ENCODE data around the gene DGLUCY.
"Not testable (repeated sequence)": the region's sequence is repeated elsewhere in the genome, so short reads cannot be mapped to it uniquely, and the experiment has no call there.

The DGLUCY gene

GRCh38 chr14:91113829-91114078 lies at the start of gene DGLUCY:
TSS of gene DGLUCY (plus strand) at chr14:91114073. CDS start at chr14:91160295, 46,222 bp downstream.
- DNase-seq, result peak; percentile 76

GRCh38 chr14:91065266-91065665 lies 48.6 kb upstream of the DGLUCY start:
- DNase-seq, result no peak

- DNase-seq, result no peak
Observed at GRCh38 chr14:91067186-91067585, 46.7 kb upstream of the DGLUCY start.

GRCh38 chr14:91068642-91069041 lies 45.2 kb upstream of the DGLUCY start:
- DNase-seq, result no peak

GRCh38 chr14:91070572-91070971 lies 43.3 kb upstream of the DGLUCY start:
- DNase-seq, result no peak

GRCh38 chr14:91075553-91075952 lies 38.3 kb upstream of the DGLUCY start:
- DNase-seq, result no peak

GRCh38 chr14:91078095-91078737 lies 35.7 kb upstream of the DGLUCY start:
- peak; percentile 15 for DNase-seq

- DNase-seq, result no peak
Observed at GRCh38 chr14:91080071-91080470, 33.8 kb upstream of the DGLUCY start.

GRCh38 chr14:91082282-91082681 lies 31.6 kb upstream of the DGLUCY start:
- no peak for DNase-seq

GRCh38 chr14:91084516-91084915 lies 29.4 kb upstream of the DGLUCY start:
- no peak for DNase-seq

- DNase-seq, result not testable (repeated sequence)
Observed at GRCh38 chr14:91087470-91087869, 26.4 kb upstream of the DGLUCY start.

- DNase-seq, result no peak
Observed at GRCh38 chr14:91088585-91089235, 25.2 kb upstream of the DGLUCY start.

- DNase-seq, result no peak
Observed at GRCh38 chr14:91089958-91090535, 23.8 kb upstream of the DGLUCY start.

- DNase-seq, result no peak
Observed at GRCh38 chr14:91090743-91091142, 23.1 kb upstream of the DGLUCY start.

- no peak for DNase-seq
Observed at GRCh38 chr14:91092073-91092472, 21.8 kb upstream of the DGLUCY start.

GRCh38 chr14:91093743-91094472 lies 20.0 kb upstream of the DGLUCY start:
- not testable (repeated sequence) for DNase-seq

- no peak for DNase-seq
Observed at GRCh38 chr14:91094772-91095171, 19.1 kb upstream of the DGLUCY start.

- no peak for DNase-seq
Observed at GRCh38 chr14:91095178-91095577, 18.7 kb upstream of the DGLUCY start.

- DNase-seq, result not testable (repeated sequence)
Observed at GRCh38 chr14:91097657-91098056, 16.2 kb upstream of the DGLUCY start.

GRCh38 chr14:91098591-91098990 lies 15.3 kb upstream of the DGLUCY start:
- no peak for DNase-seq

GRCh38 chr14:91100102-91100501 lies 13.8 kb upstream of the DGLUCY start:
- DNase-seq, result no peak

- DNase-seq, result no peak
Observed at GRCh38 chr14:91103116-91103515, 10.8 kb upstream of the DGLUCY start.

GRCh38 chr14:91108941-91109611 lies 4.8 kb upstream of the DGLUCY start:
- DNase-seq, result no peak
